A673 (cell line): ENCODE measurements around the gene MYO15B. TPM values are rescaled to one million over a fixed set of nuclear protein-coding genes. Genes with fewer than 3 reads are reported as not detected.
A peak's percentile ranks its signal among the peaks of the same experiment; 100 is the strongest.

Experiments
- BruUV-seq: library from RNA; stranded (reverse); fragments of 400-500 nt; replicated peaks from 2 replicates; lab custom pipeline; 2021; lab: Mats Ljungman, UMichigan
- CTCF ChIA-PET: fragments of 300-600 bp; sonication (Branson Sonifier 250); formaldehyde crosslinking; loops from one replicate; lab custom pipeline; 2022; ENCODE audit warnings: antibody characterized with exemption; lab: Charles Lee
- POLR2A ChIA-PET: fragments of 300-600 bp; sonication (Branson Sonifier 250); formaldehyde crosslinking; loops from one replicate; lab custom pipeline; 2022; ENCODE audit warnings: antibody characterized with exemption; ENCODE audit not compliant: low non-redundant PET; lab: Charles Lee
- DNase-seq: peaks from one replicate; pipeline ENCODE4 v3.0.0-alpha.2; 2015; ENCODE audit warnings: low spot score
- H3K27ac ChIP-seq: fragments of 200-600 bp; sonication (generic); 2 replicates; pipeline ENCODE4 v1.5.1; 2016; ENCODE audit warnings: mixed run types, low read depth, mild to moderate bottlenecking, mixed read lengths, antibody characterized with exemption, low read length; ENCODE audit not compliant: poor library complexity, severe bottlenecking
- H3K27me3 ChIP-seq: fragments of 200-600 bp; sonication (generic); replicated peaks from 2 replicates; pipeline ENCODE4 v1.6.1; 2017; ENCODE audit warnings: mixed run types, low read depth, mild to moderate bottlenecking, mixed read lengths, antibody characterized with exemption, low read length; ENCODE audit not compliant: insufficient read depth, poor library complexity
- H3K36me3 ChIP-seq: fragments of 200-600 bp; sonication (generic); 2 replicates; pipeline ENCODE4 v1.6.1; 2016; ENCODE audit warnings: mixed run types, mild to moderate bottlenecking, mixed read lengths, antibody characterized with exemption, low read length; ENCODE audit not compliant: insufficient read depth, poor library complexity, severe bottlenecking
- H3K4me1 ChIP-seq: fragments of 200-600 bp; sonication (generic); 2 replicates; pipeline ENCODE4 v1.6.1; 2017; ENCODE audit warnings: mixed run types, mild to moderate bottlenecking, mixed read lengths, antibody characterized with exemption, low read length; ENCODE audit not compliant: insufficient read depth, poor library complexity, severe bottlenecking
- H3K4me3 ChIP-seq: fragments of 200-600 bp; sonication (generic); 2 replicates; pipeline ENCODE4 v1.5.1; 2016; ENCODE audit warnings: low read depth, mixed run types, mild to moderate bottlenecking, mixed read lengths, low read length; ENCODE audit not compliant: poor library complexity, severe bottlenecking
- H3K9me3 ChIP-seq: fragments of 200-600 bp; sonication (generic); 2 replicates; pipeline ENCODE4 v1.6.1; 2016; ENCODE audit warnings: mixed run types, low read depth, mild to moderate bottlenecking, mixed read lengths, antibody characterized with exemption, low read length; ENCODE audit not compliant: poor library complexity, severe bottlenecking
- CTCF ChIP-seq: fragments of 300-800, 200-600 bp; sonication (generic); conservative IDR thresholded peaks from 2 replicates; pipeline ENCODE4 v1.5.1; 2017; ENCODE audit warnings: low read depth, mild to moderate bottlenecking, antibody characterized with exemption, low read length, moderate library complexity, mixed read lengths
- EZH2 ChIP-seq: fragments of 200-600 bp; sonication (generic); IDR thresholded peaks from 2 replicates; pipeline ENCODE4 v1.6.1; 2017; ENCODE audit warnings: borderline replicate concordance, low read depth, mild to moderate bottlenecking, mixed read lengths, antibody characterized with exemption, low read length; ENCODE audit not compliant: poor library complexity, severe bottlenecking
- intact Hi-C: fragments of 100-400 bp; cut with micrococcal nuclease; formaldehyde crosslinking; loops from one replicate; pipeline ENCODE4 v1.10.0; 2022; ENCODE audit not compliant: unreplicated experiment
- total RNA-seq: library from RNA; stranded (reverse); gene quantifications from 2 replicates; pipeline ENCODE4 v1.2.3, GENCODE V29; 2021

MYO15B gene
- total RNA-seq, 1 experiment from 2014 or later, result 9.3 TPM

GRCh38 chr17:75617675-75618074 lies 30.1 kb downstream of the MYO15B start:
- H3K4me1 ChIP-seq, result no peaks in the 10 kb centered on the region
- ChIA-PET CTCF (no interaction called here), POLR2A (no interaction called here)
- intact Hi-C loops, result no loop called here
- no peaks in the 10 kb centered on the region for H3K27me3 ChIP-seq
- DNase-seq, result no peak
- BruUV-seq, result no TSS peak
- H3K4me3 ChIP-seq, result no peak overlapping the region
- TF ChIP-seq CTCF (no peak), EZH2 (no peak)
- H3K36me3 ChIP-seq, result no peaks in the 10 kb centered on the region
- no peak overlapping the region for H3K27ac ChIP-seq
- H3K9me3 ChIP-seq, result no peaks in the 10 kb centered on the region

- TF ChIP-seq CTCF (peak; percentile 60), EZH2 (no peak)
- BruUV-seq, result no TSS peak
- H3K4me1 ChIP-seq, result no peaks in the 10 kb centered on the region
- H3K9me3 ChIP-seq, result no peaks in the 10 kb centered on the region
- H3K27ac ChIP-seq, result no peak overlapping the region
- peak; percentile 57 for DNase-seq
- intact Hi-C loops, result no loop called here
- POLR2A ChIA-PET, result interaction anchor here (0.5 kb wide), 1 partner anchor 34 kb away, joined by 3 read pairs; no protein-coding TSS in a partner anchor
- CTCF ChIA-PET, result interaction anchor here (1.7 kb wide), 1 partner anchor 128 kb away, joined by 5 read pairs; no protein-coding TSS in a partner anchor
- H3K27me3 ChIP-seq, result no peaks in the 10 kb centered on the region
- H3K4me3 ChIP-seq, result no peak overlapping the region
- no peaks in the 10 kb centered on the region for H3K36me3 ChIP-seq
These were observed 32.2 kb downstream of the MYO15B start for GRCh38 chr17:75619506-75620431.

GRCh38 chr17:75621489-75621888 lies 33.9 kb downstream of the MYO15B start:
- H3K27ac ChIP-seq, result no peak overlapping the region
- no peaks in the 10 kb centered on the region for H3K4me1 ChIP-seq
- CTCF ChIA-PET, result interaction anchor here (0.5 to 1.0 kb wide), 2 partner anchors 11 to 95 kb away, joined by 3 to 5 read pairs; no protein-coding TSS in a partner anchor
- BruUV-seq, result no TSS peak
- POLR2A ChIA-PET, result no interaction called here
- no peaks in the 10 kb centered on the region for H3K27me3 ChIP-seq
- no peak for TF ChIP-seq CTCF
- no peak for TF ChIP-seq EZH2
- intact Hi-C loops, result no loop called here
- no peak for DNase-seq
- H3K9me3 ChIP-seq, result no peaks in the 10 kb centered on the region
- no peaks in the 10 kb centered on the region for H3K36me3 ChIP-seq
- no peak overlapping the region for H3K4me3 ChIP-seq
